Ascending aorta (tissue), 2 donors: ENCODE results near the gene SLC26A1. TPM values are rescaled to one million over a fixed set of nuclear protein-coding genes. Genes with fewer than 3 reads are reported as not detected.

Source experiments
- DNase-seq, 2 donors: peaks; one replicate each; pipeline ENCODE4 v3.0.0-alpha.2; 2019; ENCODE audit warnings: low spot score in 2 of 2
- H3K27ac ChIP-seq, 2 donors: fragments of 200-600 bp; sonication (generic); one replicate each; pipeline ENCODE4 v1.5.1; 2016 to 2017; ENCODE audit warnings: mild to moderate bottlenecking in 1 of 2
- H3K27me3 ChIP-seq: fragments of 200-600 bp; sonication (generic); one replicate; pipeline ENCODE4 v1.5.1; 2017
- H3K36me3 ChIP-seq, 2 donors: fragments of 200-600 bp; sonication (generic); one replicate each; pipeline ENCODE4 v1.5.1; 2016
- H3K4me1 ChIP-seq, 2 donors: fragments of 200-600 bp; sonication (generic); one replicate each; pipeline ENCODE4 v1.5.1; 2016 to 2017; ENCODE audit warnings: mild to moderate bottlenecking in 1 of 2
- H3K4me3 ChIP-seq, 2 donors: fragments of 200-600 bp; sonication (generic); one replicate each; pipeline ENCODE4 v1.5.1; 2016 to 2017; ENCODE audit warnings: mild to moderate bottlenecking in 1 of 2
- H3K9me3 ChIP-seq, 2 donors: fragments of 200-600 bp; sonication (generic); one replicate each; pipeline ENCODE4 v1.5.1; 2016
- intact Hi-C: fragments of 100-400 bp; cut with DNase I; formaldehyde crosslinking; loops from one replicate; pipeline ENCODE4 v1.15.1; 2023
- total RNA-seq: library from RNA; depleted of rRNA; stranded (reverse); fragments of >200 nt; gene quantifications from one replicate; pipeline ENCODE4 v1.1.0, GENCODE V29; 2016
- TF ChIP-seq, protein P1 (sequence below), 3 experiments: fragments of 200-600 bp in 2 of 3; fragments of 450-650 bp in 1 of 3; sonication (generic) in 2 of 3; IDR thresholded peaks; one replicate each; pipeline ENCODE4 v1.5.1; 2016 to 2019; ENCODE audit warnings: antibody characterized with exemption in 3 of 3, mild to moderate bottlenecking in 1 of 3, moderate library complexity in 1 of 3

SLC26A1 gene
- total RNA-seq, 1 donor from 2014 or later, result not detected

DNA sequence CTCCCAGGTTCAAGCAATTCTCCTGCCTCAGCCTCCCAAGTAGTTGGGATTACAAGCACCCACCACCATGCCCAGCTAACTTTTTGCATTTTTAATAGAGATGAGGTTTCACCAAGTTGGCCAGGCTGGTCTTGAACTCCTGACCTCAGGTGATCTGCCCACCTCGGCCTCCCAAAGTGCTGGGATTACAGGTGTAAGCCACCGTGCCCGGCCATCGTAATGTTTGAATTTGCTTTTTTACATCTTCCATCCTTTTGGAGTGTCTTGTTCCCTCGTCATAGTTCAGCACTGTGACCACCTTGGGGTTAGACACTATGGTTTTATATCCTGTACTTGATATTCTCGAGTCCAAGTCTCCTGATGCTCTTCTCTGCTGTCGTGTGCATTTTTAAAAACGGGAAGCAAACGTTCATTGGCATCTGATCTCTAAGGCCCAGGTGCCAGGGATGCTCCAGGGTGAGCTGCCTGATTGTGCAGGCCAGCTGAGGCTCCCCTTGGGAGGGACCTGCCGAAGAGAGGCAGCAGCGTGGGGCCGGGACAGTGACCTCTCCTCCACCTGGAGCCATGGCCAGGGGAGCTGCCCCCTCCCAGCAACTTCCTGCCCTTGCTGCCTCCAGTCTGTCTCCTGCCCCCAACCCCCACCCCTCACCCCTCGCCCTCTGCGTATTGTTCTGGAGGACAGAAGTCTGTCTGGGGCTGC, 36.5 kb downstream of the SLC26A1 start:
- H3K4me3 ChIP-seq, result no peak overlapping the region
- intact Hi-C loops, result no loop called here
- no peaks in the 10 kb centered on the region for H3K9me3 ChIP-seq
- H3K4me1 ChIP-seq, result no peaks in the 10 kb centered on the region
- DNase-seq, result no peak
- H3K27ac ChIP-seq, result no peak overlapping the region
- no peaks in the 10 kb centered on the region for H3K27me3 ChIP-seq
- TF ChIP-seq, protein P1, sequence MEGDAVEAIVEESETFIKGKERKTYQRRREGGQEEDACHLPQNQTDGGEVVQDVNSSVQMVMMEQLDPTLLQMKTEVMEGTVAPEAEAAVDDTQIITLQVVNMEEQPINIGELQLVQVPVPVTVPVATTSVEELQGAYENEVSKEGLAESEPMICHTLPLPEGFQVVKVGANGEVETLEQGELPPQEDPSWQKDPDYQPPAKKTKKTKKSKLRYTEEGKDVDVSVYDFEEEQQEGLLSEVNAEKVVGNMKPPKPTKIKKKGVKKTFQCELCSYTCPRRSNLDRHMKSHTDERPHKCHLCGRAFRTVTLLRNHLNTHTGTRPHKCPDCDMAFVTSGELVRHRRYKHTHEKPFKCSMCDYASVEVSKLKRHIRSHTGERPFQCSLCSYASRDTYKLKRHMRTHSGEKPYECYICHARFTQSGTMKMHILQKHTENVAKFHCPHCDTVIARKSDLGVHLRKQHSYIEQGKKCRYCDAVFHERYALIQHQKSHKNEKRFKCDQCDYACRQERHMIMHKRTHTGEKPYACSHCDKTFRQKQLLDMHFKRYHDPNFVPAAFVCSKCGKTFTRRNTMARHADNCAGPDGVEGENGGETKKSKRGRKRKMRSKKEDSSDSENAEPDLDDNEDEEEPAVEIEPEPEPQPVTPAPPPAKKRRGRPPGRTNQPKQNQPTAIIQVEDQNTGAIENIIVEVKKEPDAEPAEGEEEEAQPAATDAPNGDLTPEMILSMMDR (IDR thresholded peaks at IDR 0.05), result no peak
- H3K36me3 ChIP-seq, result peaks cover 41 to 61% of the 10 kb centered on the region in 2 donors

DNA sequence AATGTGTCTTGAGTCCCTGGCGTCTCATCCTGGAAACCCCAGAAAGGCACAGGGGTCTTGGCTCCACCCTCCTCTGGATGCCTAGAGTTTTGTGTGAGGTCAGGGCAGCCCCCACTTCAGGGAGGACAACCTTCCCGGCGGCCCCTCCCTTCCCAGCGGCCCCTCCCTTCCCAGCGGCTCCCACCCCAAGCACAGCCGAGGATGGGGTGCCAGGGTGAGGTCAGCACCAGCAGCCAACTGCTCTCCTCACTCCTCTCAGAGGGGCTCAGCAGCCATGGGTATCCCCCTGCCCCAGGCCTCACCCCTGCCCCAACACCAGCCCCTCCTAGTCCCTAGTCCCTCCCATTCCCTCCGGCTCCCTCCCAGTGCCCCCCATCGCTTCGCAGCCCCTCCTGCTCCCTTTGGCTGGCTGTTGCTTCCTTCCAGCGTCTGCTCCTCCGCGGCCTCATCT, 37.2 kb downstream of the SLC26A1 start:
- DNase-seq, result no peak
- no peaks in the 10 kb centered on the region for H3K9me3 ChIP-seq
- no peak overlapping the region for H3K4me3 ChIP-seq
- no peaks in the 10 kb centered on the region for H3K27me3 ChIP-seq
- TF ChIP-seq, protein P1 (IDR thresholded peaks at IDR 0.05), result no peak
- intact Hi-C loops, result no loop called here
- H3K4me1 ChIP-seq, result no peaks in the 10 kb centered on the region
- H3K27ac ChIP-seq, result no peak overlapping the region
- H3K36me3 ChIP-seq, result peaks cover 36 to 61% of the 10 kb centered on the region in 2 donors

DNA sequence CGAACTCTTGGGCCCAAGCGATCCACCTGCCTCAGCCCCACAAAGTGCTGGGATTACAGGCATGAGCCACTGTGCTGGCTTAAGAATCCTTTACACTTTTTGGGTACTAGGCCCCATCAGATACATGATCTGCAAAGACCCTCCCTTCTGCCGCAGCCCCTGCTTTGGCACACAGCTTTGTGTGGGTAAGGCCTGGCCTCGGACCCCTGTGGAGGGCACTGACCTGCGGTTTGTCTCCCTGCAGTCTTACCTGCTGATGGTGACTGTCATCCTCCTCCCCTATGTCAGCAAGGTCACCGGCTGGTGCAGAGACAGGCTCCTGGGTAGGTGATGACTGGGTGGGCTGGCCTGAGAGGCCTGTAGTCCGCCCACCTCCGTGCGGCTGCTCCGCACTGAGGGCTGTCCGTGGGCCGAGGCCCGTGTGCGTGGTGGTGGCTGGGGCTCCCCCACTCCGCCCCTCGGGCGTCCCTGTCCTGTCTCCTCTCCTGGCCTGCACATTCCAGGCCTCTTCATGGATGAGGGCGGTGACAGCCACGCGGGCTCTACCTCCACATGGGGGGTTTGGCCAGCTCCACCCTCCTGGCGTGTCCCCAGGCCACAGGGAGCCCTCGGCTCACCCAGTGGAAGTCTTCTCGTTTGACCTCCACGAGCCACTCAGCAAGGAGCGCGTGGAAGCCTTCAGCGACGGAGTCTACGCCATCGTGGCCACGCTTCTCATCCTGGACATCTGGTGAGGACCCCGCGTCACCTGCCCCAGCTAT, 37.9 kb downstream of the SLC26A1 start:
- H3K27ac ChIP-seq, result no peak overlapping the region
- no peak overlapping the region for H3K4me3 ChIP-seq
- no peak for DNase-seq
- TF ChIP-seq, protein P1 (IDR thresholded peaks at IDR 0.05), result no peak
- H3K9me3 ChIP-seq, result no peaks in the 10 kb centered on the region
- intact Hi-C loops, result no loop called here
- no peaks in the 10 kb centered on the region for H3K27me3 ChIP-seq
- no peaks in the 10 kb centered on the region for H3K4me1 ChIP-seq
- H3K36me3 ChIP-seq, result peaks cover 32 to 56% of the 10 kb centered on the region in 2 donors

DNA sequence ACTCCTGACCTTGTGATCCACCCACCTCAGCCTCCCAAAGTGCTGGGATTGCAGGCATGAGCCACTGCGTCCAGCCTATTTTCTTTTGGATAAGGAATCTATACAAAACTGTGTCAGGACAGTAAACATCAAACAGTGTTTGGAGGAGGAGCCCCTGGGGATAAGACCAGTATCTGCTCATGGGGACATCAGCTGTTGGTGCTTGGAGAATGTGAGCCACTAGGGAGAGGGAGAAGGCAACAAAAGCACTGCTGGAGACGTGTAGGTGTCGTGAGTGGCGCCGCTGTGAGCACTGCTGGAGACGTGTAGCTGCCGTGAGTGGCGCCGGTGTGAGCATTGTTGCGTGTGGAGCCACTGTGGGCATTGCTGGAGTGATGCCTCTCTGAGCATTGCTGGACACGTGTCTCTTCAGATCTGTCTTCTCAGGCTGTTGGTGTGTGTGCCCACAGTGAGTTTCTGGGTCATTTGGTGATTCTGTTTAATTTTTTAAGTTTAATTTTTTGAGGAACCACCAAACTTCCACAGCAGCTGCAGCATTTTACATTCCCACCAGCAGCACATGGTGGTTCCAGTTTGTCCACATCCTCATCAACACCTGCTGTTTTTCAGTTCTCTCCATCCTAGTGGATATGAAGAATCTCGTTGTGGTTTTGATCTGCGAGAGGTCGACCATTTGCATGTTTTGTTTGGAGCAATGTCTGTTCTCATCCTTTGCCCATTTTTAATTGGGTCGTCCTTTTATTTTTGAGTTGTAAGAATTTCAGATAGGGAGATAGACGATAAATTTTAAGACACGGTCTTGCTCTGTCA, 38.8 kb downstream of the SLC26A1 start:
- Histone ChIP-seq H3K4me3 (no peak overlapping the region), H3K9me3 (no peaks in the 10 kb centered on the region), H3K27ac (no peak overlapping the region), H3K4me1 (no peaks in the 10 kb centered on the region), H3K27me3 (no peaks in the 10 kb centered on the region), H3K36me3 (peaks cover 32 to 52% of the 10 kb centered on the region in 2 donors)
- DNase-seq, result no peak
- TF ChIP-seq, protein P1 (IDR thresholded peaks at IDR 0.05), result no peak
- intact Hi-C loops, result no loop called here

DNA sequence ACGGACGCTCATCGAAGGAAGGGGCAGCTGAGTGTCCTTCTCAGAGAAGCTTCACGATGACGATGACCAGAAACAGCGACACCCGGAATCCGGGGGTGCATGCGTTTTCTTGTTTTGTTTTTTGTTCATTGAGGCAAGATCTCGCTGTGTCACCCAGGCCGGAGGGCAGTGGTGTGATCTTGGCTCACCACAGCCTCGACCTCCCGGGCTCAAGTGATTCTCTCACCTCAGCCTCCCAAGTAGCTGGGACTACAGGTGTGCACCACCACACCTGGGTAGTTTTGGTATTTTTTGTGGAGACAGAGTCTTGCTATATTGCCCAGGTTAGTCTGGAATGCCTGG, 39.7 kb downstream of the SLC26A1 start:
- Histone ChIP-seq H3K27ac (no peak overlapping the region), H3K4me3 (no peak overlapping the region), H3K4me1 (no peaks in the 10 kb centered on the region), H3K36me3 (peaks cover 29 to 45% of the 10 kb centered on the region in 2 donors), H3K27me3 (no peaks in the 10 kb centered on the region), H3K9me3 (no peaks in the 10 kb centered on the region)
- intact Hi-C loops, result no loop called here
- TF ChIP-seq, protein P1 (IDR thresholded peaks at IDR 0.05), result no peak
- DNase-seq, result no peak
